HG02973 (cell line): ENCODE data around the gene SH3BP4.
A peak's percentile ranks its signal among the peaks of the same experiment; 100 is the strongest.

Source experiments
- ATAC-seq: cut with Tn5 transposase; IDR thresholded peaks from one replicate; pipeline ENCODE4 v1.9.1; 2021; ENCODE audit warnings: moderate library complexity; ENCODE audit not compliant: unreplicated experiment

Gene SH3BP4

GRCh38 chr2:235037604-235038166 lies 85.9 kb downstream of the SH3BP4 start:
- ATAC-seq: no peak

DNA sequence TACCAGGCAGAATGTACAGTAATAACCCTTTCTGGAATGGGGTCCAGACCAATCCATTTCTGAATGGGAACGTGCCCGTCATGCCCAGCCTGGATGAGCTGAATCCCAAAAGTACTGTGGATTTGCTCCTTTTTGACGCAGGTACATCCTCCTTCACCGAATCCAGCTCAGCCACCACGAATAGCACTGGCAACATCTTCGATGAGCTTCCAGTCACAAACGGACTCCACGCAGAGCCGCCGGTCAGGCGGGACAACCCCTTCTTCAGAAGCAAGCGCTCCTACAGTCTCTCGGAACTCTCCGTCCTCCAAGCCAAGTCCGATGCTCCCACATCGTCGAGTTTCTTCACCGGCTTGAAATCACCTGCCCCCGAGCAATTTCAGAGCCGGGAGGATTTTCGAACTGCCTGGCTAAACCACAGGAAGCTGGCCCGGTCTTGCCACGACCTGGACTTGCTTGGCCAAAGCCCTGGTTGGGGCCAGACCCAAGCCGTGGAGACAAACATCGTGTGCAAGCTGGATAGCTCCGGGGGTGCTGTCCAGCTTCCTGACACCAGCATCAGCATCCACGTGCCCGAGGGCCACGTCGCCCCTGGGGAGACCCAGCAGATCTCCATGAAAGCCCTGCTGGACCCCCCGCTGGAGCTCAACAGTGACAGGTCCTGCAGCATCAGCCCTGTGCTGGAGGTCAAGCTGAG lies 89.6 kb downstream of the SH3BP4 start:
- no peak for ATAC-seq

DNA sequence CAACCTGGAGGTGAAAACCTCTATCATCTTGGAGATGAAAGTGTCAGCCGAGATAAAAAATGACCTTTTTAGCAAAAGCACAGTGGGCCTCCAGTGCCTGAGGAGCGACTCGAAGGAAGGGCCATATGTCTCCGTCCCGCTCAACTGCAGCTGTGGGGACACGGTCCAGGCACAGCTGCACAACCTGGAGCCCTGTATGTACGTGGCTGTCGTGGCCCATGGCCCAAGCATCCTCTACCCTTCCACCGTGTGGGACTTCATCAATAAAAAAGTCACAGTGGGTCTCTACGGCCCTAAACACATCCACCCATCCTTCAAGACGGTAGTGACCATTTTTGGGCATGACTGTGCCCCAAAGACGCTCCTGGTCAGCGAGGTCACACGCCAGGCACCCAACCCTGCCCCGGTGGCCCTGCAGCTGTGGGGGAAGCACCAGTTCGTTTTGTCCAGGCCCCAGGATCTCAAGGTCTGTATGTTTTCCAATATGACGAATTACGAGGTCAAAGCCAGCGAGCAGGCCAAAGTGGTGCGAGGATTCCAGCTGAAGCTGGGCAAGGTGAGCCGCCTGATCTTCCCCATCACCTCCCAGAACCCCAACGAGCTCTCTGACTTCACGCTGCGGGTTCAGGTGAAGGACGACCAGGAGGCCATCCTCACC lies 90.2 kb downstream of the SH3BP4 start:
- ATAC-seq: no peak

- no peak for ATAC-seq
Measured at GRCh38 chr2:235042576-235043515, 91.0 kb downstream of the SH3BP4 start.

- ATAC-seq: no peak
Measured at GRCh38 chr2:235043762-235044500, 92.1 kb downstream of the SH3BP4 start.

DNA sequence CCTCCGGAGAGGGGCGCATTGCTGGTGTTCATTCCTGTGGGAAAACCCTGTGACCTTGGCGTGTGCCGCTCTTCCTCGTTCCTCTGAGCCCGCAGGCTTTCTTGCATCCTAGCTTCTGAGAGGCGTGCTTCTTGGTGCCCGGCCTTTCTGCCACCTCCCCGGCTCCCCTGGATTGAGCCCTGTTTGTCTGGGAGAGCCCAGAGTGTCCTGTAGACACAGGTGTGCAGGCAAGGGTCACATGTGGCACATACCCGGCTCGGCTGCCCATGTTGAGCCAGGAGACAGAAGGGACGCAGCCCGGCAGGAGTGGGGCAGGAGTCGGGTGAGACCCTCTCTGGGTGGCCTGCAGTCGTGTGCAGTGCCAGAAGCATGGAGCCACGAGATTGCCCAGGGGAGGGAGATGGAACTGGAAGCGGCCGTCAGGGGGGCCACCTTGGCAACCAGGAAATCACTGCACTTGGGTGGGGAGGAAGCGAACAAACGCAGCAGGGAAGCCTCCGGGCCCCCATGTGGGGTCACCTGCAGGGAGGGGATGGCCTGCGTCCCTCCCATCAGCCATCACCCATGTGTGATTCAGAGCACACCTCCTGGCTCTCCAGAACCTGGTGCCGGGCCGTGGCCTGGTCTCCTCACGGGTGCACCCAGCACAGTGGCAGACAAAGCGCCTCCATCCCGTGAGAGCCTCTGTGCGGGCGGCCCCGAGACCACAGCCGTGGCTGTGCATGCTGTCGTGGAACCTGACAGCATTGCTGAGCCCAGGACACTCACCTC lies 92.9 kb downstream of the SH3BP4 start:
- ATAC-seq: no peak

- ATAC-seq: peak; percentile 61
Measured at GRCh38 chr2:235045336-235045972, 93.6 kb downstream of the SH3BP4 start.

GRCh38 chr2:235045973-235046343 lies 94.1 kb downstream of the SH3BP4 start:
- ATAC-seq: no peak

GRCh38 chr2:235046589-235046988 lies 94.8 kb downstream of the SH3BP4 start:
- ATAC-seq: no peak

DNA sequence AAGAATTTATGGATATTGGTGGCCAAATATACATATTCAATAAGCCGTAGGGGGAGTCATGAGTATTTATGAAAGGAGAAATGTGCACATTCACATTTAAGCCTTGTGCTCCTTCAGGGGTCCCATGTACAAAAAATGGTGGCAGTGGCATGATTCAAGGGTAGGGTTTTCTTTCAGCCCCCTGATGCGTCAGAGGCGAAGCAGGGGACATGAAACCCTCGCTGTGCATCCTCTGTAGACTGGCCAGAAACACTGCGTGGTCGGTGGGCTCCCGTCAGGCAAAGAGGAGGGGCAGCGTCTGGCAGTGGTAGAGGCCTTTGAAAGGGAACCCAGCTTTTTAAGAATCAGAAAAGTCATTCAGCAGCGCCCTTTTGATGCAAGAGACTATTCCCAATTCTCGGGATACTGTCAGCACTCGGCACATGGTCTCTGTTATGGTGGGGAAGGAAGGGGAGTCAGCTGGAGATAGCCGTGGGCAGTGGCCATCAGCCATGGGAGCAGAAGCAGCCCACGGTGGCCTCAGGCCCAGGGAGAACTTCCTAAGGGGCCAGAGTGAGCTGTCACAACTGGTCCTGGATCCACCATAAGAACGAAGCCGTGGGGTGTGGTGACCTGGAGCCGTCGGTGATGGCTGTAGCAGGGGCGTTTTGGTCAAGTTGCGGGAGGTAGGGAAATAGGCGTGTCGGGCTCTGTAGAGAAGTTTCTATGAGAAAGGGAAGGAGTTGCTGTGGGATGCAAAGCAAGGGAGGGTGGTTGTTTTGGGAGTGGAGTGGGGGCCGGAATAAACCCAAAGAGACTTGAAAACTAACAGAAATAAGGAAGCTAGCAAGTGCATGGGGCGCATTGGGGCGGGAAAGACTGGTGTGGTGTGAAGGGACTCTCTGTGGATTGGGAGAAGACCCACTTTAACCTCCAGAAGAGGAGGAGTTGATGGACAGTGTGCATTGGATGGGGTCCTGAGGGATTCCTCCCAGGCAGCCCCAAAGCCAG lies 95.6 kb downstream of the SH3BP4 start:
- no peak for ATAC-seq

GRCh38 chr2:235048549-235048948 lies 96.7 kb downstream of the SH3BP4 start:
- ATAC-seq: no peak

DNA sequence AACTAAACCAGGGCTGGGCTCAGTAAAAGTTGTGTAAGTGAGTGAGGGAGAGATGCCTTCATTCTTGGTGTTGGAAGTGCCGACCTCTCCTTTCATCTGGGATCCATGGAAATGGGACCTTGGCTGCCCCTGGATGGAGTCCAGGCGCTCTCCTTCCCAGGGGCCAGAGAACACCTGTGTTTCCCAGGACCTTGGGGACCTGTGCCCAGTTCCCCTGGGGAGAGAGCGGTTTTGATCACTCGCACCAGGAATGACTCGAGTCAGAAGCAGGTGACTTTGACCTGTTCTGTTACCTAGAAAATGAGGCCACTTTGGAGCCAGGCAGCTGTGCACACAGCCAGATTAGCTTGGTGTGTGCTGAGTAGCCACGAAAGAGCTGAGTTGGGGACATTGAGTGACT lies 97.3 kb downstream of the SH3BP4 start:
- no peak for ATAC-seq

DNA sequence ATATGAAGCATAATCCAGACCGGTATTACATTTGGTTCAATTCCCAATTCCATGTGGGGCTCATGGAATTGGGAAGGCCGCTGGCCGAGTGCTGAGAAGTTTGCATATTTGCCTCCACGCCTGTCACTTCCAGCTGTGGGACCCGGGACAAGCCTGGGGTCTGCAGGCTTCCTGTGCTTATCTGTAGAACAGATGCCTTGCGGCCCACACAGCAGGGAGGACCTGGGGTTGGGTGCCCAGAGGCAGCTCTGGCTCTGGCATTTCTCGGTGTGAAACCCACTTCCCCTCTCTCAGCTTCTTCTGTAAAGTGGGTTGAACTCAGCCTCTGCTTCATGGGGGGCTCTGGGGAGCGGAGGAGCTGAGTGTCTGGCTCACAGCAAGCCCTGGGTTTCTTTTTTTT lies 97.9 kb downstream of the SH3BP4 start:
- no peak for ATAC-seq

- no peak for ATAC-seq
Measured at GRCh38 chr2:235050980-235051351, 99.1 kb downstream of the SH3BP4 start.

DNA sequence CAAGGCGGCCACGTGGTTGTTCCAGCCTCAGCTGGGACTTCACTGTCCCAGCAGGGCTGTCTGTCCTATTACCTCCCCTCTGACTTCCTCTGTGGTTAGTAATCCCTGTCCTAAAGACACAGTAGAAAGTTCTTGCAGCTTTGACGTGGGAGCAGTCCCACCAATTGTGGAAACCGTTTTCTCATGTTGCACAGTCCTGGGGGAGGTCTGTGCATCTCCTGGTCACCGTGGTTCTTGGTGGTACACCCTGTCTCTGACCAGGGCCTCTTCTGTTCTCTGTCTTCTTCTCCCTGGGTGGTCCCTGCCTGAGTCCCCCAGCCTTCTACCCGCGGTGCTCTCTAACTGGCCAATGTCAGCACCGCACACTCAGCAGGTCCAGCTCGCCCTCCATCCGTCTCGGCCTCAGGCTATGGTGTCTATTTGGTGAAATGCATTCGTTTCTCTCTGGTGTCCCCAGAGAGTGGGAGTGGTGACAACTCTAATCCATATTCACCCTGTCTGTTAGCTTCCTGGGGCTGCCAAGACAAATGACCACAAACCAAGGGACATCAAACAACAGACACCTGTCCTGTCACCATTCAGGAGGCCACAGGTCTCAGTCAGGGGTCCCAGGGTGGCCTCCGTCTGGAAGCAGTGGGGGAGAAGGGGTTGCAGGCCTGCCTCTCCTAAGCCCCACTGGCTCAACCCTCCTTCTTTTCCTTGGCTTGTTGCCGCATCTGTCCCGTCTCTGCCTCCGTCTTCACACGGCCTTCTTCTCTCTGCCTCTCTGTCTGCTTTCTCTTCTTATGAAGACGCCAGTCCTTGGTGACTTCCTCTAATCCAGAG lies 99.8 kb downstream of the SH3BP4 start:
- no peak for ATAC-seq

DNA sequence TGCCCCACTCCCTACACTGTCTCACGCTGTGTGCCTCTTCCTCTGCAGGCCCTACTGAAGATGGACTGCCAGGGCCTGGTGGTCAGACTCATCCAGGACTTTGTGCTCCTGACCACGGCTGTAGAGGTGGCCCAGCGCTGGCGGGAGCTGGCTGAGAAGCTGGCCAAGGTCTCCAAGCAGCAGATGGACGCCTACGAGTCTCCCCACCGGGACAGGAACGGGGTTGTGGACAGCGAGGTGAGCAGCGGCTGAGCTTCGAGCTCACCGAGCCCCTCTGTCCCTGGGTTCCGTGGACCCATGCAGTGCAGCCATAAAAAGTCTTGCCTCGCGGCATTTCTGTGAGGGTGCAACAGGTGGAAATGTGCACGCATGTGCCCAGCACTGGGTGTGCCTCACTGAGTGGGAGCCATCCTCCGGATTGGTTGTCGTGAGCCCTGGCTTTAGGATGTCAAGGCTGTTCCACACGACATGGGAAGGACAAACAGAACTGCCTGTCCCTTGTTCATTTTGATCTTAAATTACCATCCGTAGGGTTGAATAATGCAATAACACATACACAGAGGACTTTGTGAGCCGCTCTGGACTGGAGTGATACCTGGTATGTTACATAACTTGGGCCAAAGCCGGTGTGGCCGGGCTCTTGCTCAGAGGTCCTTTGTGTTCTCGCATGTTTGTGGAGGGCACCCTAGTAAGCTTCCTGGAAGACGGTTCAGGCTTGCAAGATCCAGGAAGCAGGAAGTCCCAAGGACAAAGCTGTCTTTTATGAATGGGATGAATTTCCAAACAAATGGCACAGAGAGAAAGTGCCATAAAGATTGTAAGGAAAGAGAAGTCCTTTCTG lies 100.9 kb downstream of the SH3BP4 start:
- no peak for ATAC-seq

- ATAC-seq: no peak
Measured at GRCh38 chr2:235053651-235054050, 101.8 kb downstream of the SH3BP4 start.
